ENCODE data around the gene OAF. TPM values are rescaled to one million over a fixed set of nuclear protein-coding genes. Genes with fewer than 3 reads are reported as not detected.

OAF gene
- total and polyA plus RNA-seq, 11 donors, result 10.3 to 41.9 (median 19.9) TPM

DNA sequence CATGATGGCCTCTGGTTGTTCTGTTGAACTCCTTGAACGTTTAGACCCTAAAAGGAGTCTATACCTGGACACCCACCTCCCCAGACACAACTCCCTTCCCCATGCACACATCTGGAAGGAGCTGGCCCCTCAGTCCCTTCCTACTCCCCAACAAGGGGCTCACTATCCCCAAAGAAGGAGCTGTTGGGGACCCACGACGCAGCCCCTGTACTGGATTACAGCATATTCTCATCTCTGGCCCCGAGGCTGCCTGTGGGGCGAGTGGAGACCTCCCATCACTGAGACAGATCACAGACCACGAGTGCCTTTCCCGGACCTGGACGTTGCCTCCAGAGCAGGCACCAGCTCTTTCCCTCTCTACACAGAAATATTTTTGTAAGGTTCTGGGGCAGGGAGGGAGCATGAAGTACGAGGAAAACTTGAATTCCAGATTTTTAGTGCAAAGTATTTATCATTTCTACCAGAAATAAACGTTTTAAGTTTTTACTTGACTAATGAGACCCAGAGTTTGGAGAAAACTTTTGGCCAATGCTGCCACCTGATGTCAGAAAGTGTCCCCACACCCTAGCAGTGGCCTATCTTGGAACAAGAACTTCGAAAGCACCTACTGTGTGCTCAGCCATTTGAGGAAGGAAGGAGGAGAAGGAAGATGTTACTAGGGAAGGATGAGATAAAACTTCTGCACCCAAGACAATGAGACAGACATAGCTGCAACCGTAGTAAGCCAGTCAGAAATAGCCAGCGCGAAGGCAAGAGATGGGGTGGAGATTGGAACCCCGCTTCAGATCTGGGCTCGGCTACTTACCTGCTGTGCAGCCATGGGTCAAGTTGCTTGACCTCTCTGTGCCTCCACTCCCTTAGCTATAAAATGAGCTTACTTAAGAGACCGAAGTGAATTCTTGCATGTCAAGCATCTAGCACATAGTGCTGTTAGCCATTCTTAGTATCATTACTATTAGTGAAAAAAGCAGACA lies 18.9 kb downstream of the OAF start:
- intact Hi-C loops (cut with DNase I), result loop anchor here (1.0 to 10.0 kb wide), 5 partner anchors 55 to 455 kb away; no protein-coding TSS in a partner anchor
- Histone ChIP-seq H3K27ac (peak overlapping the region in 1 of 12 donors; percentile 47), H3K27me3 (peaks cover 0 to 21% (median 0%) of the 10 kb centered on the region in 9 donors), H3K4me1 (peaks cover 0 to 20% (median 12%) of the 10 kb centered on the region in 12 donors), H3K4me3 (no peak overlapping the region), H3K9me3 (no peaks in the 10 kb centered on the region), H3K36me3 (peaks cover 0 to 25% (median 11%) of the 10 kb centered on the region in 9 donors)
- DNase-seq (no peak), ATAC-seq (no peak)
- TF ChIP-seq, protein P1, sequence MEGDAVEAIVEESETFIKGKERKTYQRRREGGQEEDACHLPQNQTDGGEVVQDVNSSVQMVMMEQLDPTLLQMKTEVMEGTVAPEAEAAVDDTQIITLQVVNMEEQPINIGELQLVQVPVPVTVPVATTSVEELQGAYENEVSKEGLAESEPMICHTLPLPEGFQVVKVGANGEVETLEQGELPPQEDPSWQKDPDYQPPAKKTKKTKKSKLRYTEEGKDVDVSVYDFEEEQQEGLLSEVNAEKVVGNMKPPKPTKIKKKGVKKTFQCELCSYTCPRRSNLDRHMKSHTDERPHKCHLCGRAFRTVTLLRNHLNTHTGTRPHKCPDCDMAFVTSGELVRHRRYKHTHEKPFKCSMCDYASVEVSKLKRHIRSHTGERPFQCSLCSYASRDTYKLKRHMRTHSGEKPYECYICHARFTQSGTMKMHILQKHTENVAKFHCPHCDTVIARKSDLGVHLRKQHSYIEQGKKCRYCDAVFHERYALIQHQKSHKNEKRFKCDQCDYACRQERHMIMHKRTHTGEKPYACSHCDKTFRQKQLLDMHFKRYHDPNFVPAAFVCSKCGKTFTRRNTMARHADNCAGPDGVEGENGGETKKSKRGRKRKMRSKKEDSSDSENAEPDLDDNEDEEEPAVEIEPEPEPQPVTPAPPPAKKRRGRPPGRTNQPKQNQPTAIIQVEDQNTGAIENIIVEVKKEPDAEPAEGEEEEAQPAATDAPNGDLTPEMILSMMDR (IDR thresholded peaks at IDR 0.05), result peak; percentile 56 to 86 (median 74)
- no peak for TF ChIP-seq POLR2A (IDR thresholded peaks at IDR 0.05)
- WGBS, 4 donors, result 51 to 55% (median 53%) methylated on average over 17 of the region's 17 CpGs

DNA sequence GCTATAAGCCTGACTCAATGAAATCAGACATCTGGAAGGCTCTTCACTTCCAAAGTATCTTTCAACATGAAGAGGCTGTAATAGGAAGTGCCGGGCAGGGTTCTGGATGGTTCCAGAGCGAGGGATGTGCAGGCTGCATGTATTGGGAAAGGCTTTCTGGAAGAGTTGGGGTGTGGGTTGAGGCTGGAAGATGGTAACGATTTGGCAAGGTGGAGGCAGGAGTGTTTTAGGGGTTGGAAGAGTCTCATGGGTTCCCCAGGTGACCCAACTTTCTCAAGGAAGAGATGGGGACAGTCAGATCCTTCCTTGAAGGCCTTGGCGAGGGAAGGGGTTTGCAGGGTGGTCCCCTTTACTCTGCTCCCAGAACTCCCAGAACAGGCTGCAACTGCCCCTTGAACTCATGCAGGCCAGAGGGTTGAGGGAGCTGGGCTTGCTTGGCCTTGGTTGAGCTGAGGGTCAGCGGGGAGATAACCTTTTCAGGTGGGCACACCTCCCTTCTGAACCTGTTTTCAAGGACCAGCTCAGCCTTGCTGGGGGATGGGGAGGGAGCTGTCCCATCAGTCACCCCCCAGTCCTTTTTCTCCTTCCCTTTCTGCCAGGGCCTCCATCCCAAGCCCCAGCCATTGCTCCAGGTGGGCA lies 19.7 kb downstream of the OAF start:
- DNase-seq (no peak), ATAC-seq (no peak)
- Histone ChIP-seq H3K27ac (no peak overlapping the region), H3K4me3 (no peak overlapping the region), H3K27me3 (peaks cover 0 to 22% (median 0%) of the 10 kb centered on the region in 9 donors), H3K36me3 (peaks cover 0 to 25% (median 11%) of the 10 kb centered on the region in 9 donors), H3K9me3 (no peaks in the 10 kb centered on the region), H3K4me1 (peaks cover 0 to 17% (median 3%) of the 10 kb centered on the region in 12 donors)
- TF ChIP-seq, protein P1 (IDR thresholded peaks at IDR 0.05), result no peak
- no peak for TF ChIP-seq POLR2A (IDR thresholded peaks at IDR 0.05)
- 79 to 85% (median 82%) methylated on average over 4 to 5 of the region's 5 CpGs for WGBS, 4 donors
- intact Hi-C loops (cut with DNase I), result loop anchor here in 5 of 10 donors (1.0 to 10.0 kb wide), 3 partner anchors 58 to 454 kb away; no protein-coding TSS in a partner anchor

DNA sequence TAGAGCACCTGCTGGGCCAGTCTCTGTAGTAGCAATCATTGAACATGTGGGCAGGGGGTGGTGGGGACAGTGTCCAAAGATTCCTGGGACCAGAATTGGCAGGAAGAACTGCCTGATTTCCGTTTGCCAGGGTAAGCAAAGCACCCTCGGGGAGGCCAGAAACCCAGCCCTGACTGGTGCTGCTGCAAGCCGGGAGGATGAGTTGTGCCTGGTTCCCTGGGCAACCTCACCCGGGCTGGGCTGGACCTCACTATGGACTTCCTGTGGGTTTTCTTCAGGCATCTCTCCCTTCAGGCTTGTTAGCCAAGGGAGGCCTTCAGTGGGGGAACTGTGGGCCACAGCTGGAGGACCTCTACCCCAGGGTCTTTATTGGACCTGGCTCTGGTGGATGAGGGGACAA lies 21.1 kb downstream of the OAF start:
- intact Hi-C loops (cut with DNase I), result loop anchor here in 2 of 10 donors (2.0 to 10.0 kb wide), 2 partner anchors 59 to 453 kb away; no protein-coding TSS in a partner anchor
- 40 to 54% (median 46%) methylated on average over 3 to 4 of the region's 4 CpGs for WGBS, 4 donors
- Histone ChIP-seq H3K36me3 (peaks cover 0 to 15% (median 7%) of the 10 kb centered on the region in 9 donors), H3K27me3 (peaks cover 0 to 22% (median 0%) of the 10 kb centered on the region in 9 donors), H3K4me3 (no peak overlapping the region), H3K9me3 (no peaks in the 10 kb centered on the region), H3K27ac (no peak overlapping the region), H3K4me1 (peaks cover 0 to 14% (median 0%) of the 10 kb centered on the region in 12 donors)
- DNase-seq (no peak), ATAC-seq (no peak)
- no peak for TF ChIP-seq POLR2A (IDR thresholded peaks at IDR 0.05)
- TF ChIP-seq, protein P1 (IDR thresholded peaks at IDR 0.05), result no peak

Measured in heart left ventricle (tissue), 16 donors.